Activated CD4-positive, alpha-beta T cell treated with anti-CD3 and anti-CD28 coated beads for 36 hours (primary cell): ENCODE results near the gene QRFP. TPM values are rescaled to one million over a fixed set of nuclear protein-coding genes. Genes with fewer than 3 reads are reported as not detected.

Experiments used
- ATAC-seq: fragments of 200-7000 bp; cut with Tn5 transposase; one replicate; pipeline ENCODE4 v1.10.0; 2021; ENCODE audit warnings: mild to moderate bottlenecking, moderate library complexity
- CTCF ChIA-PET: fragments of 350-600 bp; sonication (Branson Sonifier 250); formaldehyde crosslinking; loops from one replicate; lab custom pipeline; 2021; ENCODE audit warnings: antibody characterized with exemption; lab: Charles Lee
- POLR2A ChIA-PET: fragments of 350-600 bp; sonication (Branson Sonifier 250); formaldehyde crosslinking; loops from one replicate; lab custom pipeline; 2021; ENCODE audit warnings: antibody characterized with exemption, inconsistent platforms; lab: Charles Lee
- DNase-seq: peaks from one replicate; pipeline ENCODE4 v3.0.0-alpha.2; 2020
- H3K27ac Mint-ChIP-seq: one replicate; pipeline ENCODE4 v1.8.0; 2021; ENCODE audit warnings: mixed read lengths
- H3K27me3 Mint-ChIP-seq: one replicate; pipeline ENCODE4 v1.8.0; 2021; ENCODE audit warnings: mixed read lengths
- H3K36me3 Mint-ChIP-seq: one replicate; pipeline ENCODE4 v1.8.0; 2021; ENCODE audit warnings: low read depth, mixed read lengths
- H3K4me1 Mint-ChIP-seq: one replicate; pipeline ENCODE4 v1.8.0; 2021; ENCODE audit warnings: mixed read lengths
- H3K4me3 Mint-ChIP-seq: one replicate; pipeline ENCODE4 v1.8.0; 2021; ENCODE audit warnings: mild to moderate bottlenecking, moderate library complexity, mixed read lengths
- H3K9me3 Mint-ChIP-seq: one replicate; pipeline ENCODE4 v1.8.0; 2021; ENCODE audit warnings: low read depth, mixed read lengths
- intact Hi-C, 2 experiments: fragments of 100-400 bp; cut with DNase I in 1 of 2; cut with micrococcal nuclease in 1 of 2; formaldehyde crosslinking; loops; one replicate each; pipeline versions ENCODE4 v1.14.2 to v1.15.1; 2022 to 2024; cut with DNase I, micrococcal nuclease
- total RNA-seq, 2 experiments: library from RNA; stranded (reverse); gene quantifications; one replicate each; pipeline ENCODE4 v1.2.3, GENCODE V29; 2021

The QRFP gene
- total RNA-seq, 2 experiments from 2014 or later: not detected

DNA sequence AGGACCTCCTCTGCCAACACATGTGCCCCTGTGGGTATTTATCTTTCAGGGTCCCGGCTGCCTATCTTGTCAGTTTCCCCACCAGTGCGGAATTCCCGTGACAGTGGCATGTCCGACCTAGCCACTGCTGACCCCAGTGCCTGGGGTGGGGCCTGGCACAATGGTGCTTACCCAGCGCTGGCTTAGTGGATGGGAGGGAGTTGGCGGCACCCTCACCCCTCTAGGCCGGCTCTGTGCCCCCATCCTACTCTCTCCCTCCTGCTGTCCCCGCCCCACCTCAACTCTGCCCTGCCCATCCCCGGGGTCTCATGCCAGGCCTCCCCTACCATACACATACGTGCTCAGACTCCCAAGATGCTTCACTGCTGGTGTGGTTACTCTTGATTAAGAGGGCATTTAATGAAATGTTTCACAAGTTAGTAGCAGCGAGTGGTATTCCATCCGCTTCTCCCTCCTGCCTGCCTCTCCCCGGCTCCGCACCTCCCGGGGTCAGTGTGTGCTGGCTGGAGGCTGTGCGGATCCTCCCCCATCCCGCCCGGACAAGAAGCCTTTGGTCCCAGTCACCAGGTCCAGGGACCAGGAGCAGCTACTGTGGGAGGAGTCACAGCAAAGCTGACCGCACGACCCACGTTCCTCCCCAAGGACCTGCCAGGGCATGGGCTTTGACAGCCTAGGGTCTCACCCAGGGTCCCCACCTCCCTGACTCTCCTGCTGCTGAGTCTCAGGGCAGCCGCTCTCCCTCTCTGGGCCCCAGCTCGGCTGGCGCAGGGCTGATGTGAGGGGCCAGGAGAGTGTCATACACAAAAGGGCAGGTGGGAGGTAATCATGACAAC lies 9.5 kb upstream of the QRFP start:
- no peak for ATAC-seq

DNA sequence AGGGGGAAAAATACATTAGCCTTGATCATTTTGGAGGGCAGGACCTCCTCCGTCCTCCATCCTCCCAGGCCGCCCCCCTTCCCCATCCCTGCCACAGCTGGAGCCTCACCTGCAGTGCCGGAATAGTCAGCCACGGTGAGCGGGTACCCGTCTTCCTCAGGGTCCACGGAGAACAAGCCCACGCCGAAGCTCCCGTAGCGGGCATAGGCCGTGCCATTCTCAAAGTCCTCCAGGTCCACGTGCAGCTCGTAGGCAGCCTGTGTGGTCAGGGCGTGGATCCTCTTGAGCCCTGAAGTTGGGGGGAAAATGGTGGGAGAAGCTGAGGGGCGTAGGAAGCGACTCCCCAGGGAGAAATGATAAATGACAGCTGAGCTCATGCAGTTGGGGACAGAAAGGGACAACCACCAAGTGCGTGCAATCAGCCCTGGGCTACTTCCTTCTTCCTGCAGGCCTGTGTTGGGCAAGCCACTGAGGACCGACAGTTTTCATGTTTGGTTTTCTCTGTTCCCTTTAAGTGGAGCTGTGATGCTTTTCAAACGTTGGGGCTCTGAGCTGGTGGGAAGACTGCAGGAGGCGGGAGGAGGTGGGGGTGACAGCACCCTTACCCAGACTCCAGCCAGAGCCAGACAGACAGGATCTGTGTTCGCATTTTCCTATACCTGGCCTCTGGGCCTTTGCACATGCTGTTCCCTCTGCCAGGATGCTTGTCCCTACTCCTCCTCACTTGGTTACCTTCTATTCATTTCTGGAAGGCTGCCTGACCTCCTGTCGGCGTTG lies 8.7 kb upstream of the QRFP start:
- intact Hi-C loops: no loop called here
- DNase-seq (no peak), ATAC-seq (no peak)
- Mint-ChIP-seq H3K27ac (no peak overlapping the region), H3K4me1 (no peaks in the 10 kb centered on the region), H3K36me3 (no peaks in the 10 kb centered on the region), H3K27me3 (peaks cover 8% of the 10 kb centered on the region), H3K4me3 (no peak overlapping the region), H3K9me3 (no peaks in the 10 kb centered on the region)
- CTCF ChIA-PET: interaction anchor here (0.6 kb wide), 1 partner anchor 142 kb away, joined by 3 read pairs; no protein-coding TSS in a partner anchor
- POLR2A ChIA-PET: interaction anchor here (0.6 kb wide), 1 partner anchor 651 kb away, joined by 12 read pairs; no protein-coding TSS in a partner anchor

More for the DNA sequence above, 9.5 kb upstream of the QRFP start:
- H3K27ac Mint-ChIP-seq: no peak overlapping the region
- CTCF ChIA-PET: no interaction called here
- POLR2A ChIA-PET: interaction anchor here (0.6 kb wide), 1 partner anchor 650 kb away, joined by 12 read pairs; no protein-coding TSS in a partner anchor
- no peaks in the 10 kb centered on the region for H3K36me3 Mint-ChIP-seq
- no peaks in the 10 kb centered on the region for H3K4me1 Mint-ChIP-seq
- intact Hi-C loops: no loop called here
- no peaks in the 10 kb centered on the region for H3K9me3 Mint-ChIP-seq
- no peak for DNase-seq
- H3K4me3 Mint-ChIP-seq: no peak overlapping the region
- H3K27me3 Mint-ChIP-seq: peaks cover 6% of the 10 kb centered on the region

- H3K27ac Mint-ChIP-seq: no peak overlapping the region
- DNase-seq: no peak
- ChIA-PET POLR2A (no interaction called here), CTCF (interaction anchor here (0.6 kb wide), 1 partner anchor 142 kb away, joined by 3 read pairs; no protein-coding TSS in a partner anchor)
- intact Hi-C loops: no loop called here
- no peak overlapping the region for H3K4me3 Mint-ChIP-seq
- ATAC-seq: no peak
- no peaks in the 10 kb centered on the region for H3K9me3 Mint-ChIP-seq
- H3K4me1 Mint-ChIP-seq: no peaks in the 10 kb centered on the region
- H3K36me3 Mint-ChIP-seq: no peaks in the 10 kb centered on the region
- peaks cover 8% of the 10 kb centered on the region for H3K27me3 Mint-ChIP-seq
Measured at GRCh38 chr9:130904070-130905044, 7.7 kb upstream of the QRFP start.

DNA sequence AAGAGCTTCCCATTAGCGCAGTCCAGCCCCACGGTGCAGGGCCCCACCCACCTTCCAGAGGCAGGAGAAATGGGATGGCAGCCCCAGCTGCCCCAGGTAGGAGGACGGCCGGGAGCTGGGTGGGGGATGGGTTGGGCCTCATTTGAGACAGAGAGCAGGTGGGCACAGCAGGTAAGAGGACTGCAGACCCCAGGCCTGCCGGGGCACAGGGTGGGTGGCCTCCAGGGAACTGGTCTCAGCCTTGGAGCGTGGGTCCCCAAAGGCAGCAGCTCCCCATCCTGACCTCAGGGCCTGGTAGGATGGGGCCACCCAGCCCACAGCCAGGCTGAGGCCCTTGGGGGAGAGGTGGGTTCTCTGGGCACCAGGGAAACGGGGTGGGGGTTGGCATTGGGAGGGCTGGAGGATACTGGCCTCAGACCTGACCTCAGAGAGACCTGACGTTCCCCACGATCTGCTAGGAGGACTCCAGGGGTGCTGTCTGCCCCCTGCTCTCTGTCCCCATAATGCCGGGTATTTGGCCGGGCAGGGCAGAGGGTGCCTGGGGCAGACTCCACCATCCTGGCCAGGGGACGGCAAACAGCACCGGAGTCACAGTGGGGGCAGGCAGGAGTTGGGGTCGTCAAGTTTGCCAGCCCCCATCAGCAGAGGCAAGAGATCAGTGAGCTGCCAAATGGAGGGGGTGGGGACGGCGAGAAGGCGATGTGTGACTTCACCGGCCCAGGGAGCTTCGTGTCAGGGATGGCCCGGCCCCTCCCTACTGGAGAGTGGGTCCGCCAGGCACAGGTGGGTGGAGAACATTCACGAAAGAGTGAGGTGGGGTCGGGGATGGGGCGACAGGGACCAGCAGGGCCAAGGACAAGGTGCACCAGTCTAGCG lies 6.8 kb upstream of the QRFP start:
- no peak overlapping the region for H3K27ac Mint-ChIP-seq
- no peaks in the 10 kb centered on the region for H3K36me3 Mint-ChIP-seq
- intact Hi-C loops: no loop called here
- H3K9me3 Mint-ChIP-seq: no peaks in the 10 kb centered on the region
- ChIA-PET POLR2A (no interaction called here), CTCF (no interaction called here)
- peaks cover 8% of the 10 kb centered on the region for H3K27me3 Mint-ChIP-seq
- H3K4me3 Mint-ChIP-seq: no peak overlapping the region
- no peak for DNase-seq
- no peaks in the 10 kb centered on the region for H3K4me1 Mint-ChIP-seq
- ATAC-seq: no peak

GRCh38 chr9:130902204-130903185 lies 5.9 kb upstream of the QRFP start:
- Mint-ChIP-seq H3K27ac (no peak overlapping the region), H3K4me3 (no peak overlapping the region), H3K9me3 (no peaks in the 10 kb centered on the region), H3K36me3 (no peaks in the 10 kb centered on the region), H3K27me3 (peaks cover 4% of the 10 kb centered on the region), H3K4me1 (no peaks in the 10 kb centered on the region)
- intact Hi-C loops: no loop called here
- CTCF ChIA-PET: no interaction called here
- POLR2A ChIA-PET: no interaction called here
- ATAC-seq (no peak), DNase-seq (no peak)

DNA sequence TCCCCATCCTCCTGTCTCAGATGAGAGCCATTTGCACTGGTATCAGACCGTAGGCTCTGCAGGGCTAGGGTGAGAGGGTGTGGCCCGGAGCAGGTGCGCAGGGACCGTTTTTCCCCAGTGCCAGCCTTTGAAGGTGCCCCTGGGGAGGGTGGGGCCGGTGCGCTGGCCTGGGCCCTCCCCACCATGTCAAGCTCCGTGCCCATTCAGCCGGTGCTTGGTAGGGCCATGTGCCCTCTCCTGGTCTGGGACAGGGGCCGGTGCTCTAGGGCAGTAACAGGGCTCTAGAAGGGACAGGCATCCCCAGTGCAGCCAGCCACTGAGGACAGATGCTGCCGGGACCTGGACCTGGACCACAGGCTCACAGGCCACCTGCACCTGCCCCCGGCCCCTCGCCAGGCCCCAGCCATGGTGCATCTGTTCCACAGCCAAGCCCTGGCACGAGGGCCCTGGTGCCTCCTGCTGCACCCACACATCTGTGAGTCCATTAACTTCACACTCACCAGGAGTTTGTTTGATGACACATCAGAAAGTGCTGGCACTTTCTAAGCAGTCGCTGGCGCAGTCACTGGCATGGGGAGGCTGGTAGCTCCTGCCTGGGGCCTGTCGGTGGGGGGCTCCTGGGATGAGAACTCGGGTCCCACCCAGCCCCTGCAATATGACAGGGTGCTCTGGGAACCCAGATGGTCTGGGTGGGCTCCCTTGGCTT lies 5.0 kb upstream of the QRFP start:
- CTCF ChIA-PET: no interaction called here
- peaks cover 2% of the 10 kb centered on the region for H3K27me3 Mint-ChIP-seq

DNA sequence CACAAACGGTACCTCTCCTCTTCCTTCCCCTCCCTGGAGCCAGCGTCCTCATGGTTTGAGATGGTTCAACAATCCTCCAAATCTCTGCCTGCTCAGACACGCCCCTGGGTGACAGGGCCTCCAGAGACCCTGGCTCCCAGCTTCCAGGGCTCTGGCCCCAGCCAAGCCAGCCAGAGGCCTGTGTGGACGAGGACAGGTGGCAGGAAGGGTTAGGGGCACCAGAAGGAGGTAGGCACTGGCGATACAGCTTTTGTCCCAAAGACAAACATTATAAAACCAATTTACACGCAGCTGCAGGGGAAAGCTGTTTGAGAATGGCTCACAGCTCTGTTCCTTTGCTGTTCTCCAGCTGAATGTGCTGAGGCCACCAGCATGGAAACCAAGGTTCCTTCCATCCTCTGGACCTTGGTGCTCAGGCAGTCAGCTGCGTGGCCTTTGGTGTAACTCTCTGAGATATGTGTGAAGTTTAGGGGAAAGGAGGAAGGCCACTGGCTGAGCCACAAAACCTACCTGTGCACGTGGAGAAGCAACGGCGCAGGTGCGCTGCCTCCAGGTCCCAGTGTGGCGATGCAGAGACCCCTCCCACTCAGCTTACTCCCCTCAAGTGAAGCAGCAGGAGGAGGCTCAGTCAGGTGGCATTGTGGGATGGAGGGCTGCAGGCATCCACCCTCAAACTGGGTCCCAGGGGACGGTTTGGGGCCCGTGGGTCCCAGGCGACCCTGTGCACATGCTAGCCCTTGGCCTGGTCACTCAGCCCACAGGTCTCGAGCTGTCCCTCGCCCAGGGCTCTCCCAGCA lies 4.3 kb upstream of the QRFP start:
- Mint-ChIP-seq H3K27ac (no peak overlapping the region), H3K36me3 (no peaks in the 10 kb centered on the region), H3K4me3 (no peak overlapping the region), H3K4me1 (no peaks in the 10 kb centered on the region), H3K9me3 (no peaks in the 10 kb centered on the region), H3K27me3 (peaks cover 2% of the 10 kb centered on the region)
- DNase-seq (no peak), ATAC-seq (no peak)
- intact Hi-C loops: no loop called here
- POLR2A ChIA-PET: no interaction called here
- CTCF ChIA-PET: no interaction called here

More for the DNA sequence above, 5.0 kb upstream of the QRFP start:
- intact Hi-C loops: no loop called here
- Mint-ChIP-seq H3K4me3 (no peak overlapping the region), H3K36me3 (no peaks in the 10 kb centered on the region), H3K9me3 (no peaks in the 10 kb centered on the region), H3K27ac (no peak overlapping the region), H3K4me1 (no peaks in the 10 kb centered on the region)
- no peak for ATAC-seq
- no peak for DNase-seq
- POLR2A ChIA-PET: no interaction called here

GRCh38 chr9:130899051-130899748 lies 2.6 kb upstream of the QRFP start:
- ATAC-seq (no peak), DNase-seq (no peak)
- intact Hi-C loops: no loop called here
- POLR2A ChIA-PET: no interaction called here
- Mint-ChIP-seq H3K4me1 (no peaks in the 10 kb centered on the region), H3K9me3 (no peaks in the 10 kb centered on the region), H3K36me3 (no peaks in the 10 kb centered on the region), H3K27ac (no peak overlapping the region), H3K4me3 (no peak overlapping the region), H3K27me3 (peaks cover 2% of the 10 kb centered on the region)
- CTCF ChIA-PET: no interaction called here
